ENCODE results near the gene C2orf68.

Gene C2orf68

GRCh38 chr2:85646166-85646565 is 34.3 kb upstream of the C2orf68 start:
- TF ChIP-seq CTCF (IDR thresholded peaks at IDR 0.05; ENCODE audit: extremely low read depth, missing control alignments) = no peak
- DNase-seq (ENCODE audit: low spot score) = no peak

- TF ChIP-seq CTCF (IDR thresholded peaks at IDR 0.05; ENCODE audit: extremely low read depth, missing control alignments) = no peak
- DNase-seq (ENCODE audit: low spot score) = no peak
Observed at GRCh38 chr2:85644909-85645308, 33.0 kb upstream of the C2orf68 start.

- no peak for TF ChIP-seq CTCF (IDR thresholded peaks at IDR 0.05; ENCODE audit: extremely low read depth, missing control alignments)
- DNase-seq (ENCODE audit: low spot score) = no peak
Observed at GRCh38 chr2:85642725-85643124, 30.9 kb upstream of the C2orf68 start.

- TF ChIP-seq CTCF (IDR thresholded peaks at IDR 0.05; ENCODE audit: extremely low read depth, missing control alignments) = no peak
- no peak for DNase-seq (ENCODE audit: low spot score)
Observed at GRCh38 chr2:85635636-85636035, 23.8 kb upstream of the C2orf68 start.

GRCh38 chr2:85635011-85635410 is 23.1 kb upstream of the C2orf68 start:
- no peak for TF ChIP-seq CTCF (IDR thresholded peaks at IDR 0.05; ENCODE audit: extremely low read depth, missing control alignments)
- no peak for DNase-seq (ENCODE audit: low spot score)

GRCh38 chr2:85631316-85631715 is 19.4 kb upstream of the C2orf68 start:
- DNase-seq (ENCODE audit: low spot score) = no peak
- no peak for TF ChIP-seq CTCF (IDR thresholded peaks at IDR 0.05; ENCODE audit: extremely low read depth, missing control alignments)

- TF ChIP-seq CTCF (IDR thresholded peaks at IDR 0.05; ENCODE audit: extremely low read depth, missing control alignments) = no peak
- peak; percentile 54 for DNase-seq (ENCODE audit: low spot score)
Observed at GRCh38 chr2:85628658-85629057, 16.8 kb upstream of the C2orf68 start.

Data from GM20000 (cell line).